ENCODE measurements around the gene ZNF44. TPM values are rescaled to one million over a fixed set of nuclear protein-coding genes. Genes with fewer than 3 reads are reported as not detected.

ZNF44 gene
- polyA plus RNA-seq, 3 donors = 43.6 to 70.9 (median 54.3) TPM

GRCh38 chr19:12270854-12271253, 23.8 kb downstream of the ZNF44 start:
- DNase-seq = no peak

- DNase-seq = no peak
Measured at GRCh38 chr19:12265921-12266704, 28.6 kb downstream of the ZNF44 start.

- no peak for DNase-seq
Measured at GRCh38 chr19:12261554-12261953, 33.1 kb downstream of the ZNF44 start.

- no peak for DNase-seq
Measured at GRCh38 chr19:12260861-12261260, 33.8 kb downstream of the ZNF44 start.

- DNase-seq = no peak
Measured at GRCh38 chr19:12260236-12260635, 34.4 kb downstream of the ZNF44 start.

GRCh38 chr19:12255372-12255771, 39.3 kb downstream of the ZNF44 start:
- DNase-seq = no peak

- no peak for DNase-seq
Measured at GRCh38 chr19:12247644-12248222, 47.0 kb downstream of the ZNF44 start.

GRCh38 chr19:12244370-12244769, 50.3 kb downstream of the ZNF44 start:
- DNase-seq = no peak

GRCh38 chr19:12237143-12237839, 57.4 kb downstream of the ZNF44 start:
- DNase-seq = no peak

GRCh38 chr19:12232961-12233360, 61.7 kb downstream of the ZNF44 start:
- DNase-seq = no peak

GRCh38 chr19:12230751-12231733, 63.6 kb downstream of the ZNF44 start:
- no peak for DNase-seq

GRCh38 chr19:12229990-12230389, 64.7 kb downstream of the ZNF44 start:
- no peak for DNase-seq

GRCh38 chr19:12224676-12225075, 70.0 kb downstream of the ZNF44 start:
- DNase-seq = no peak

GRCh38 chr19:12222980-12223630, 71.6 kb downstream of the ZNF44 start:
- DNase-seq = no peak

Other genes with a start within 250 kb of the ZNF44 start
- gene ZNF878, start 241.9 kb downstream of the ZNF44 start, polyA plus RNA-seq (ENCODE audit: insufficient read length in 3 of 3) = 1 to 10 TPM; 1.1 to 3.1 (median 2.4) TPM
- gene ZNF844, start 230.2 kb downstream of the ZNF44 start, polyA plus RNA-seq (ENCODE audit: insufficient read length in 3 of 3) = 10 to 100 TPM; 25.1 to 32.8 (median 26.5) TPM
- gene ZNF20, start 154.5 kb downstream of the ZNF44 start, polyA plus RNA-seq (ENCODE audit: insufficient read length in 3 of 3) = 10 to 100 TPM in 1 of 3 donors, 1 to 10 TPM in 2; 6.1 to 10.7 (median 7.8) TPM
- gene ZNF625, start 138.1 kb downstream of the ZNF44 start, polyA plus RNA-seq (ENCODE audit: insufficient read length in 3 of 3) = 10 to 100 TPM; 13.3 to 18.6 (median 14.4) TPM
- gene ZNF136, start 131.8 kb downstream of the ZNF44 start, polyA plus RNA-seq (ENCODE audit: insufficient read length in 3 of 3) = 10 to 100 TPM; 13.5 to 19.5 (median 17.1) TPM
- gene ZNF563, start 38.8 kb upstream of the ZNF44 start, polyA plus RNA-seq (ENCODE audit: insufficient read length in 3 of 3) = 1 to 10 TPM; 3.6 to 5.1 (median 4.2) TPM
- 1 to 10 TPM; 5.7 to 6.4 (median 6.1) TPM for gene ZNF442, start 70.8 kb upstream of the ZNF44 start, polyA plus RNA-seq (ENCODE audit: insufficient read length in 3 of 3)
- gene ZNF799, start 106.4 kb upstream of the ZNF44 start, polyA plus RNA-seq (ENCODE audit: insufficient read length in 3 of 3) = 1 to 10 TPM; 6.7 to 8.4 (median 7.6) TPM
- gene ZNF443, start 146.1 kb upstream of the ZNF44 start, polyA plus RNA-seq (ENCODE audit: insufficient read length in 3 of 3) = 10 to 100 TPM; 10.2 to 13.3 (median 11.0) TPM
- 10 to 100 TPM in 1 of 3 donors, 1 to 10 TPM in 2; 6.1 to 13.9 (median 7.5) TPM for gene ZNF709, start 189.9 kb upstream of the ZNF44 start, polyA plus RNA-seq (ENCODE audit: insufficient read length in 3 of 3)

Data from renal pelvis (tissue), 4 donors.